Tibial nerve (tissue), 4 donors: ENCODE data around the gene ZFYVE9. TPM values are rescaled to one million over a fixed set of nuclear protein-coding genes. Genes with fewer than 3 reads are reported as not detected.

Source experiments
- DNase-seq, 2 donors: peaks; one replicate each; pipeline ENCODE4 v3.0.0-alpha.2; 2019; ENCODE audit warnings: low spot score in 2 of 2
- H3K27ac ChIP-seq, 4 donors: fragments of 200-600 bp; sonication (generic) in 3 of 4; one replicate each; pipeline ENCODE4 v1.5.1; 2017 to 2019; ENCODE audit warnings: mild to moderate bottlenecking in 1 of 4
- H3K27me3 ChIP-seq, 2 donors: fragments of 200-600 bp; sonication (generic) in 1 of 2; one replicate each; pipeline versions ENCODE4 v1.5.1 to v1.6.0; 2017 to 2019
- H3K36me3 ChIP-seq, 3 donors: fragments of 200-600 bp; sonication (generic); one replicate each; pipeline ENCODE4 v1.5.1; 2018 to 2019
- H3K4me1 ChIP-seq, 4 donors: fragments of 200-600 bp; sonication (generic) in 3 of 4; one replicate each; pipeline ENCODE4 v1.5.1; 2017 to 2019
- H3K4me3 ChIP-seq, 4 donors: fragments of 200-600 bp; sonication (generic) in 3 of 4; one replicate each; pipeline ENCODE4 v1.5.1; 2017 to 2019; ENCODE audit warnings: mild to moderate bottlenecking in 1 of 4, moderate library complexity in 1 of 4
- H3K9me3 ChIP-seq, 4 donors: fragments of 200-600 bp; sonication (generic) in 3 of 4; one replicate each; pipeline ENCODE4 v1.5.1; 2017 to 2019
- EP300 ChIP-seq, 2 donors: sonication (generic); formaldehyde crosslinking; IDR thresholded peaks; one replicate each; pipeline ENCODE4 v1.6.1; 2017; ENCODE audit warnings: antibody characterized with exemption in 2 of 2, mild to moderate bottlenecking in 1 of 2
- POLR2A ChIP-seq, 2 donors: fragments of 450-650 bp; IDR thresholded peaks; one replicate each; pipeline ENCODE4 v1.6.1; 2017; ENCODE audit warnings: antibody characterized with exemption in 2 of 2, mild to moderate bottlenecking in 2 of 2, moderate library complexity in 2 of 2
- WGBS, 2 donors: methylation state at CpG; one replicate each; pipeline ENCODE4 v1.1.5; 2018; 5-methylcytosine and 5-hydroxymethylcytosine counted together
- total RNA-seq, 4 donors: library from RNA; depleted of rRNA; stranded (reverse); fragments of >200 nt; gene quantifications; one replicate each; pipeline ENCODE4 v1.1.0, GENCODE V29; 2016
- TF ChIP-seq, protein P1 (sequence below), 5 experiments: fragments of 200-600 bp in 3 of 5; fragments of 450-650 bp in 2 of 5; sonication (generic) in 3 of 5; IDR thresholded peaks; one replicate each; pipeline ENCODE4 v1.5.1; 2016 to 2019; ENCODE audit warnings: antibody characterized with exemption in 5 of 5, mild to moderate bottlenecking in 3 of 5, moderate library complexity in 2 of 5

Gene ZFYVE9
- total RNA-seq, 4 donors from 2014 or later: 29.1 to 39.6 (median 35.0) TPM

DNA sequence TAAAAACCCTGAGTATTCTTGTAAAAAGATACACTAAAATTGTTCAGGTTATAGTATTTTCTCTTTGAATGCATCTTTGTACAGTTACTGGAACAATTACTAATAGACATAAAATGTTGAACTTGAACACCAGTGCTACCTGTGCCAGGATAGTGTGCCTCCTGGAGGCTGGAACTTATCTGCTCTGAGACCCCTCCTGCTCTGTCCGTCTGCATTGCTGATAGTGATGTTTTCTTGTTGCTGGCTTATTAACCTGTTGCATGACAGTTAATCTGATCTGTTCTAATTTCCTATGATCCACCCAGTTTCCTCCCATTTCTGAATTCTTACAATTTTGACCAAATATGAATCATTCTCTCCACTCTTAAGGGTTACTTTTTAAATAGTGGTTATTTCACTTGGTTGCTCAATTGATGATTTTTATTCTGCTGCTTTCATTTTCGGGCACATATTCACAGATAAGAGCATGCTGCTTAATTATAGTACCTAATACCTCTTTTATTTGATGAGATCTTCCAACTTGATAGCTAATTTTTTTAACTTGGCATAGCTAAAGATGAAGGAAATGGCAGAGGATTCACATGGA is 122.7 kb downstream of the ZFYVE9 start:
- no peaks in the 10 kb centered on the region for H3K9me3 ChIP-seq
- H3K4me1 ChIP-seq: peaks cover 0 to 7% (median 0%) of the 10 kb centered on the region in 4 donors
- no peak for DNase-seq
- TF ChIP-seq, protein P1, sequence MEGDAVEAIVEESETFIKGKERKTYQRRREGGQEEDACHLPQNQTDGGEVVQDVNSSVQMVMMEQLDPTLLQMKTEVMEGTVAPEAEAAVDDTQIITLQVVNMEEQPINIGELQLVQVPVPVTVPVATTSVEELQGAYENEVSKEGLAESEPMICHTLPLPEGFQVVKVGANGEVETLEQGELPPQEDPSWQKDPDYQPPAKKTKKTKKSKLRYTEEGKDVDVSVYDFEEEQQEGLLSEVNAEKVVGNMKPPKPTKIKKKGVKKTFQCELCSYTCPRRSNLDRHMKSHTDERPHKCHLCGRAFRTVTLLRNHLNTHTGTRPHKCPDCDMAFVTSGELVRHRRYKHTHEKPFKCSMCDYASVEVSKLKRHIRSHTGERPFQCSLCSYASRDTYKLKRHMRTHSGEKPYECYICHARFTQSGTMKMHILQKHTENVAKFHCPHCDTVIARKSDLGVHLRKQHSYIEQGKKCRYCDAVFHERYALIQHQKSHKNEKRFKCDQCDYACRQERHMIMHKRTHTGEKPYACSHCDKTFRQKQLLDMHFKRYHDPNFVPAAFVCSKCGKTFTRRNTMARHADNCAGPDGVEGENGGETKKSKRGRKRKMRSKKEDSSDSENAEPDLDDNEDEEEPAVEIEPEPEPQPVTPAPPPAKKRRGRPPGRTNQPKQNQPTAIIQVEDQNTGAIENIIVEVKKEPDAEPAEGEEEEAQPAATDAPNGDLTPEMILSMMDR (IDR thresholded peaks at IDR 0.05): no peak
- no peak for TF ChIP-seq POLR2A (IDR thresholded peaks at IDR 0.05)
- TF ChIP-seq EP300 (IDR thresholded peaks at IDR 0.05): no peak
- H3K27me3 ChIP-seq: no peaks in the 10 kb centered on the region
- H3K4me3 ChIP-seq: no peak overlapping the region
- peaks cover 0 to 12% (median 0%) of the 10 kb centered on the region in 3 donors for H3K36me3 ChIP-seq
- H3K27ac ChIP-seq: no peak overlapping the region
- WGBS, 2 donors: 59 to 61% methylated on average over 2 of the region's 2 CpGs

DNA sequence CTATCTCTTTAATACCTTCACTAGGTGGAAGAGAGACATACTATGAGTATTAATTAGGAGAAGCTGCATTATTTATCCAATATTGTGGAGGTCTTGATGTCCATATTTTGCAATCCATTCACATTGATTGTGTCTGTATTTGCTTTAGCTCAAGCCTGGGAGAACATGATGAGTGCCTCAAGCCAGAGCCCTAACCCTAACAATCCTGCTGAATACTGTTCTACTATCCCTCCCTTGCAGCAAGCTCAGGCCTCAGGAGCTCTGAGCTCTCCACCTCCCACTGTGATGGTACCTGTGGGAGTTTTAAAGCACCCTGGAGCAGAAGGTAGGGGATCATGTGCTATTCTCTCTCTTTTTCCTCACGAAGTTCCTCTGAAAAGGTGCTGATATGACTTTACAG is 124.6 kb downstream of the ZFYVE9 start:
- Histone ChIP-seq H3K4me3 (no peak overlapping the region), H3K36me3 (peaks cover 0 to 28% (median 0%) of the 10 kb centered on the region in 3 donors), H3K27ac (no peak overlapping the region), H3K27me3 (no peaks in the 10 kb centered on the region), H3K9me3 (no peaks in the 10 kb centered on the region), H3K4me1 (peaks cover 0 to 7% (median 0%) of the 10 kb centered on the region in 4 donors)
- DNase-seq: no peak
- TF ChIP-seq EP300 (IDR thresholded peaks at IDR 0.05) (no peak), POLR2A (IDR thresholded peaks at IDR 0.05) (no peak)
- TF ChIP-seq, protein P1 (IDR thresholded peaks at IDR 0.05): no peak
- WGBS, 2 donors: 87 to 92% methylated on average over 1 of the region's 1 CpG

DNA sequence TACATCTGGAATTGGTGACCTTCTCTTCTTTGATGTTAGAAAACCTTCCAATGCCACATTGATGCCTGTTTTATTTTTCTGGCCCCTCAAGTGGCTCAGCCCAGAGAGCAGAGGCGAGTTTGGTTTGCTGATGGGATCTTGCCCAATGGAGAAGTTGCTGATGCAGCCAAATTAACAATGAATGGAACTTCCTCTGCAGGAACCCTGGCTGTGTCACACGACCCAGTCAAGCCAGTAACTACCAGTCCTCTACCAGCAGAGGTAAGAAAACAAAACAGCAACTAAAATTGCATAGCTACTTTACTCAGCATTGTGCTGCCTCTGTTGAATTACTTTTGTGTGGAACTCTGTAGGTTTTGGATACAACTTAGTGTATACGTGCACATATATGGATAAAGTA is 126.5 kb downstream of the ZFYVE9 start:
- H3K27ac ChIP-seq: no peak overlapping the region
- H3K4me3 ChIP-seq: no peak overlapping the region
- H3K27me3 ChIP-seq: no peaks in the 10 kb centered on the region
- WGBS, 2 donors: 31 to 38% methylated on average over 3 of the region's 3 CpGs
- H3K4me1 ChIP-seq: peaks cover 0 to 7% (median 0%) of the 10 kb centered on the region in 4 donors
- no peaks in the 10 kb centered on the region for H3K9me3 ChIP-seq
- peak in 1 of 2 donors; percentile 7 for DNase-seq
- TF ChIP-seq EP300 (IDR thresholded peaks at IDR 0.05) (no peak), POLR2A (IDR thresholded peaks at IDR 0.05) (no peak)
- TF ChIP-seq, protein P1 (IDR thresholded peaks at IDR 0.05): no peak
- H3K36me3 ChIP-seq: peaks cover 0 to 43% (median 0%) of the 10 kb centered on the region in 3 donors

DNA sequence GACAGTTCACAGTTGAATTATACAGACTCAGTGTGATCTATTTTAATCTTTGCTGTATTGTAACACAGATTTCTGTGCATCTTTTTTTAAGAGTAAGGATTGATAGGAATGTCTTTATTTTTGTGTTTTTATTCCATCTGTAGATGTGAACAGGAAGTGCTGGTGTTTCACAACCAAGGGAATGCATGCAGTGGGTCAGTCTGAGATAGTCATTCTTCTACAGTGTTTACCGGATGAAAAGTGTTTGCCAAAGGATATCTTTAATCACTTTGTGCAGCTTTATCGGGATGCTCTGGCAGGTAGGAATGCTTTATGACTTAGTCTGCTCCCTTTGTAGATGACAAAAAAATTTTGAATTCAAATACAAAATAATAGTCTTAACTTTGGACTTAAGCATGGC is 139.6 kb downstream of the ZFYVE9 start:
- DNase-seq: no peak
- H3K4me3 ChIP-seq: no peak overlapping the region
- WGBS, 2 donors: 88 to 93% methylated on average over 2 of the region's 2 CpGs
- peaks cover 0 to 26% (median 0%) of the 10 kb centered on the region in 3 donors for H3K36me3 ChIP-seq
- H3K27me3 ChIP-seq: no peaks in the 10 kb centered on the region
- H3K4me1 ChIP-seq: no peaks in the 10 kb centered on the region
- H3K9me3 ChIP-seq: no peaks in the 10 kb centered on the region
- no peak for TF ChIP-seq POLR2A (IDR thresholded peaks at IDR 0.05)
- no peak for TF ChIP-seq EP300 (IDR thresholded peaks at IDR 0.05)
- TF ChIP-seq, protein P1 (IDR thresholded peaks at IDR 0.05): no peak
- no peak overlapping the region for H3K27ac ChIP-seq

DNA sequence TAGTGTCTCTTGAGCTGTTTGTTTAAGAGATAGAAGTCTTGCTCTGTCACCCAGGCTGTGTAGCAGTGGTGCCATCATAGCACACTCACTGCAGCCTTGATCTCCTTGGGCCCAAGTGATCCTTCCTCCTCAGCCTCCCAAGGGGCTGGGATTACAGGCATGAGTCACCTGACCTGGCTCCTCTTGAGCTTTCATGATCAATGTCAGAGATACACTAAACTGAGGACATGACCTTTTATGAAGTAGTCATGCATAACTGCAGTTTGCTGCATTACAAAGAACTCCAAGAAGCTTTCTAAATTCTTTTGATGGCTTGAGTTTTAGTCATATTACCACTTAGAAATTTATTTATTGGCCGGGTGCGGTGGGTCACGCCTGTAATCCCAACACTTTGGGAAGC is 146.4 kb downstream of the ZFYVE9 start:
- TF ChIP-seq EP300 (IDR thresholded peaks at IDR 0.05) (no peak), POLR2A (IDR thresholded peaks at IDR 0.05) (no peak)
- TF ChIP-seq, protein P1 (IDR thresholded peaks at IDR 0.05): no peak
- DNase-seq: no peak
- Histone ChIP-seq H3K4me3 (no peak overlapping the region), H3K27me3 (no peaks in the 10 kb centered on the region), H3K36me3 (peaks cover 0 to 28% (median 0%) of the 10 kb centered on the region in 3 donors), H3K27ac (no peak overlapping the region), H3K9me3 (no peaks in the 10 kb centered on the region), H3K4me1 (no peaks in the 10 kb centered on the region)
- WGBS, 2 donors: 91% methylated on average over 3 of the region's 3 CpGs
